AML-193 (cell line): ENCODE measurements around the gene LSM11.
A peak's percentile ranks its signal among the peaks of the same experiment; 100 is the strongest.

ENCODE experiments used
- DNase-seq, 2 experiments: peaks; one replicate each; lab custom pipeline; 2025; lab: John Stamatoyannopoulos, UW

Gene LSM11

DNA sequence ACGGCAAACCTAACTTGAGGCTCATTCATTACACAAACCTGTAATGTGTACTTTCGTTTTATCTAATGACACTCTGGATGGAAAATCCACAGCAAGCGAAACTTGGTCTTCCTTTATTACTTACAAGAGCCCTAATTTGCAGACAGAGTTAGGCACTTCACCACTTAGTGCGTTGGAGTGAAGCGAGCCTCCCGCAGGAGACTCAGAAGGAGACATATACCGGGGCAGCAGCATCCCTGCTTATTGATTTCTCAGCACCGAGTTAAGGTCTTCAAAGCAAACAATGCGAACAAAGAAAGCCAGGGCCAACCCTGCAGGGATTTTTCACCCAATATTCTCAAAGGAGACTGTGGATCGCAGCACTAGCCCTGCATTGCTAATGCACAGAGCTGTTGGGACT, 28.6 kb downstream of the LSM11 start:
- no peak for DNase-seq

DNA sequence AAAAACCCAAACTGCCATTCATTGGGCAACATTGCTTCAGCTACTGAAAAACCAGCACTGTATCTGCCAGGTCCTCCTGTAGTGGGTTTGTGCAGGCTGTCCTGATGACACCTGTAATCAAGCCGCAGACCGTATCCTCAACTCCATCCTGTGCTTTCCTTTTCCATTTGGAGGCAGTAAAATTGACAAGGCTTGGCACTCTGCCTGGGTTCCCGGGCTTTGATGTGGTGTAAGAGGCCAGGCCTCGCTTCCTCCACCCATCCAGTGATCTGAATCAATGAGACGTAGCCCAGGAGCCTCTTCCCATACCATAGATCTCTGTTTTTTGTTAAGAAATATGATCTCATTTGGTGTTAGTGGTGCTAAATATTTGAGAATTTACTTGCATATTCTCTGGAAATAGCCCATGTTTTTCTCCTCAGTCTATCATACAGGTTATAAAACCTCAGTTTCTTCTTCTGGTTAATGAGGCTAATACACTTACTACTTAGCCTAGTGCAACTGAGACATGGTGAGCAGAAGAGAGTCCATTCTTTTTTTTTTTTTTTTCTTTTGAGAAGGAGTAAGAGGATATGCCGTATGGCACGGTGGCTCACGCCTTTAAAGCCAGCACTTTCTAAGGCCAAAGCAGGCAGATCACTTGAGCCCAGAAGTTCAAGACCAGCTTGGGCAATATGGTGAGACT, 34.8 kb downstream of the LSM11 start:
- no peak for DNase-seq

DNA sequence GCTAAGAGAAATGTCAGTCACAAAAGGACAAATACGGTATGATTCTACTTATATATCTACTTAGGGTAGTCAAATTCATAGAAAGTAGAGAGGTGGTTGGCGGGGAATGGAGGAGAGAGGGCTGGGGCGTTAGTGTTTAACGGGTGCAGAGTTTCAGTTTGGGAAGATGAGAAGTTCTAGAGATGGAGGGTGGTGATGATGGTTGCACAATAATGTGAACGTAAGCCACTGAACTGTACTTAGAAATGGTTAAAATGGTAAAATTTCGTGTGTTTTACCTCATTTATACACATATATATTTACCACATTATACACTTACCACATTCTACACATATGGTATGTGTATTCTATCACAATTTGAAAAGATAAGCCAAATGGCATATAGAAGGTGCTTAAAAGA, 35.7 kb downstream of the LSM11 start:
- no peak for DNase-seq

DNA sequence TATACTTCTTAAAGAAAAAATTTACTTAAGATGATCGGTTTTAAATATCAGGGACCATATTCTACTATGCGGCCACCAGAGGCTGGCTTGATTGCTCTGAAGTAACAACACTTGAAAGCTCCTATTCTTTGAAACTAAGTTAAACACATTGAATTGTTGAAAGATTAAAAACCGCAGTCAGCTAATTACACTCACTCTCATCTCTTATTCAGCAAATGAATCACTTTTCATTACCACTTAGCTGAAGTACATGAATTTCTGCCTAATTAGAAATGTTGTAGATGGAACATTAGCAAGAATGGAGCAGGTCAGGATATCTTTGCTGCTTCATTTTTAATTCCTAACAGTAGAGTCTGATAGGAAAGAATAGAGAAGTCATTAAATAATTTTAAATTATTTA, 42.3 kb downstream of the LSM11 start:
- no peak for DNase-seq

DNA sequence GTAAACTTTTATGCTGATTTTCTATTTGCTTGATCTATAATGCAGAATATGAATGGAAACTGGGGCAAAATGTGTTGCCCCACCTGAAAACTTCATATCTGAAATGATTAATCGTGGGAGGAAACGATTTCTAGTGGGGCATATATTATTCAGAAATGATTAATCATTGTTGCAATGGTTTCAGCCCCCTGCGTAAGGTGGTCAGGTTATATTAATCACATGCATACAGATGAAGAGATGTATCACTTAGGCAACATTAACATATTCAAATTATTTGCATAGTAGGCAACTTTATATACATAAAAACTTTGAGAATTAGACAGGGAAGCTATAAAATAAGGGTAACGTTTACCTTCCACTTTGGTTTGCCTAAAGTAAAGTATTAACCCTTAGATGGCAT, 49.8 kb downstream of the LSM11 start:
- no peak for DNase-seq

DNA sequence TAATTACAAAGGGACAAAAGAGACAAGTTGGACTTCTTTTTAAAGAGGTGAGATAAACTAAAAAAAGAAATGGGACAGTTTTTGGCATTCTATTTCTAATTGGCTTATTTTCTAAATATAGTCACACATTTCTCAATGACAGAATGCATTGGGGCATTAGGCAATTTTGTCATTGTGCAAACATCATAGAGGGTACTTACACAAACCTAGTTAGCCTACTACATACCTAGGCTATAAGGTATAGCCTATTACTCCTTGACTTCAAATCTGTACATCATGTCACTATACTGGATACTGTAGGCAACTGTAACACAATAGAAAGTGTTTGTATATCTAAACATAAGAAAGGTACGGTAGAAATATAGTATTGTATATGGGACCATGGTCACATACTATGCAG, 56.1 kb downstream of the LSM11 start:
- peak; percentile 27 to 36 for DNase-seq

DNA sequence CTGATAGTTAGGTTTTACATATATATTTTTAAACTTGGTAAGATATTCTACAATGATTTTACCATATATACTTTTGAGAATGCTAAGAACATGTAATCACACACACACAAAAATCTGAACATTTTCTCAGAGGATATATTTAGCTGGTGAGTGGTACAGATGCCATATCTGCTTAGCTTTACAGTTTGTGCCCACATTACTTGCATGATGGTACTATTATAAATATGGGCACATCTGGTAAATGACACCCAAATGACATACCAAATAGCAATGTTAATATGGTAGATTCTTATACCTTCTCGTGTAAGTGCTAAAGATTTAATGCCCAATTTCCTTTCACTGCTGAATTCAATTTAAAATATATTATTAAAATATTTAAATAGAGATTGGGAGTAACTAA, 56.6 kb downstream of the LSM11 start:
- DNase-seq: no peak

DNA sequence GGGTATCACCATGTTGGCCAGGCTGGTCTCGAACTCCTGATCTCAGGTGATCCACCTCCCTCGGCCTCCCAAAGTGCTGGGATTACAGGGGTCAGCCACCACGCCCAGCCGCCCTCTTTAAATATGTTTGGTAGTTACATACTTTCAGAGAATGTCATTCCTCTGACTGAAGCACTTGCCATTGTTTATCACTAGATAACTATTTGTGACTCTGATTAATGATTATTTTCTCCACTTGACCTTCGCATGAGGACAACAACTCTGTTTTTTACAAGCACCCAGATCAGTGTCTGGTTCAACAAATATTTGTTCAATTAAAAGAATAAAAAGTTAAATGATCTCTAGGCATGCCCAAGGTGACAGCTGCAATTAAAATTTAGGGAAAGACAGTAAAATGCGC, 59.2 kb downstream of the LSM11 start:
- no peak for DNase-seq

DNA sequence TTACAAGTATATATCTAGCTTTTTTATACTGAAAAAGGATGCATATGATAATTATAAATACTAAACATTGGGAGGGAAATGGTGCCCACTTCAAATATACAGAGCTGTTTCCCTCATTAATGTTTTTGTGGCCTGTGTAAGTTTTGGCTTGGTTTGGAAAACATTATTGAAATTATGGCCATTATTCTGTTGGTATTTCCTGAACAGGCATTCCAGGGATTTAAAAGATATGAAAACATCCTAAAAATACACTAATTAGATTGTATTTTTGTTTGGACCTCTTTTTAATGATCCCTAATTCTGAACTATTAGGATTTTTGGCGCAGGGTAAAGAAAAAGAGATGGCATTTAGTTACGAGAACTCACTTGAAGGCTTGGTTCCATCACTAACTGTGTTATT, 64.5 kb downstream of the LSM11 start:
- no peak for DNase-seq
